GM18508 (cell line): ENCODE results near the gene ODAD4.

Source experiments
- ATAC-seq: cut with Tn5 transposase; IDR thresholded peaks from one replicate; pipeline ENCODE4 v1.9.1; 2021; ENCODE audit warnings: moderate number of reproducible peaks; ENCODE audit not compliant: insufficient read depth, unreplicated experiment

Gene ODAD4

GRCh38 chr17:41939044-41939692 lies 8.8 kb downstream of the ODAD4 start:
- ATAC-seq: no peak

- ATAC-seq: no peak
These were observed 9.3 kb downstream of the ODAD4 start for GRCh38 chr17:41939693-41940090.

- ATAC-seq: no peak
These were observed 10.8 kb downstream of the ODAD4 start for GRCh38 chr17:41941168-41941567.

- no peak for ATAC-seq
These were observed 12.4 kb downstream of the ODAD4 start for GRCh38 chr17:41942626-41943373.

GRCh38 chr17:41943492-41943891 lies 13.1 kb downstream of the ODAD4 start:
- ATAC-seq: no peak

GRCh38 chr17:41944943-41945342 lies 14.5 kb downstream of the ODAD4 start:
- ATAC-seq: no peak

- ATAC-seq: no peak
These were observed 18.5 kb downstream of the ODAD4 start for GRCh38 chr17:41948762-41949460.

- ATAC-seq: no peak
These were observed 26.1 kb downstream of the ODAD4 start for GRCh38 chr17:41956522-41956921.

- ATAC-seq: no peak
These were observed 26.8 kb downstream of the ODAD4 start for GRCh38 chr17:41957031-41957868.

- ATAC-seq: no peak
These were observed 27.5 kb downstream of the ODAD4 start for GRCh38 chr17:41957869-41958439.

- ATAC-seq: no peak
These were observed 28.6 kb downstream of the ODAD4 start for GRCh38 chr17:41959030-41959335.

GRCh38 chr17:41959336-41960095 lies 29.1 kb downstream of the ODAD4 start:
- ATAC-seq: no peak

GRCh38 chr17:41962111-41962510 lies 31.7 kb downstream of the ODAD4 start:
- no peak for ATAC-seq

GRCh38 chr17:41962768-41963434 lies 32.5 kb downstream of the ODAD4 start:
- ATAC-seq: no peak

GRCh38 chr17:41965694-41966462 lies 35.5 kb downstream of the ODAD4 start:
- no peak for ATAC-seq

GRCh38 chr17:41966463-41967140 lies 36.2 kb downstream of the ODAD4 start, which contains the start of gene CNP:
CNP (plus strand) TSS chr17:41966795; CDS start chr17:41966885, 90 bp downstream.
- ATAC-seq: no peak

- ATAC-seq: no peak
These were observed 36.9 kb downstream of the ODAD4 start for GRCh38 chr17:41967141-41967920.
